ENCODE results near the gene EBI3.
"Not testable (repeated sequence)": the region's sequence is repeated elsewhere in the genome, so short reads cannot be mapped to it uniquely, and the experiment has no call there.

The EBI3 gene

GRCh38 chr19:4185413-4186086 is 43.8 kb upstream of the EBI3 start:
- no peak for DNase-seq (ENCODE audit: extremely low read depth, insufficient read length)
- TF ChIP-seq CTCF (IDR thresholded peaks at IDR 0.05; ENCODE audit: insufficient read depth, low read length, poor library complexity, severe bottlenecking): no peak
- no peaks in the 10 kb centered on the region for H3K36me3 ChIP-seq (ENCODE audit: control insufficient read depth, insufficient read depth, low read length)
- no peak overlapping the region for H3K4me3 ChIP-seq (replicated peaks; ENCODE audit: low read depth, low read length)
- H3K27me3 ChIP-seq (replicated peaks; ENCODE audit: control insufficient read depth, insufficient read depth, low read length): no peaks in the 10 kb centered on the region

- DNase-seq (ENCODE audit: extremely low read depth, insufficient read length): no peak
- H3K27me3 ChIP-seq (replicated peaks; ENCODE audit: control insufficient read depth, insufficient read depth, low read length): no peaks in the 10 kb centered on the region
- peak; percentile 91 for TF ChIP-seq CTCF (IDR thresholded peaks at IDR 0.05; ENCODE audit: insufficient read depth, low read length, poor library complexity, severe bottlenecking)
- H3K36me3 ChIP-seq (ENCODE audit: control insufficient read depth, insufficient read depth, low read length): no peaks in the 10 kb centered on the region
- no peak overlapping the region for H3K4me3 ChIP-seq (replicated peaks; ENCODE audit: low read depth, low read length)
Measured at GRCh38 chr19:4186087-4186993, 43.0 kb upstream of the EBI3 start.

GRCh38 chr19:4187313-4188122 is 41.8 kb upstream of the EBI3 start:
- Histone ChIP-seq H3K36me3 (ENCODE audit: control insufficient read depth, insufficient read depth, low read length) (no peaks in the 10 kb centered on the region), H3K27me3 (replicated peaks; ENCODE audit: control insufficient read depth, insufficient read depth, low read length) (no peaks in the 10 kb centered on the region), H3K4me3 (replicated peaks; ENCODE audit: low read depth, low read length) (no peak overlapping the region)
- no peak for DNase-seq (ENCODE audit: extremely low read depth, insufficient read length)
- TF ChIP-seq CTCF (IDR thresholded peaks at IDR 0.05; ENCODE audit: insufficient read depth, low read length, poor library complexity, severe bottlenecking): no peak

- H3K27me3 ChIP-seq (replicated peaks; ENCODE audit: control insufficient read depth, insufficient read depth, low read length): no peaks in the 10 kb centered on the region
- no peak overlapping the region for H3K4me3 ChIP-seq (replicated peaks; ENCODE audit: low read depth, low read length)
- no peaks in the 10 kb centered on the region for H3K36me3 ChIP-seq (ENCODE audit: control insufficient read depth, insufficient read depth, low read length)
- DNase-seq (ENCODE audit: extremely low read depth, insufficient read length): no peak
- TF ChIP-seq CTCF (IDR thresholded peaks at IDR 0.05; ENCODE audit: insufficient read depth, low read length, poor library complexity, severe bottlenecking): no peak
Measured at GRCh38 chr19:4189641-4190040, 39.7 kb upstream of the EBI3 start.

GRCh38 chr19:4192537-4192936 is 36.8 kb upstream of the EBI3 start:
- DNase-seq (ENCODE audit: extremely low read depth, insufficient read length); H3K4me3 ChIP-seq (replicated peaks; ENCODE audit: low read depth, low read length); H3K36me3 ChIP-seq (ENCODE audit: control insufficient read depth, insufficient read depth, low read length); H3K27me3 ChIP-seq (replicated peaks; ENCODE audit: control insufficient read depth, insufficient read depth, low read length): not testable (repeated sequence)

All from GM06990 (cell line).